SU-DHL-6 (cell line): ENCODE results near the gene SMURF2.

Experiments
- EZH2phosphoT487 ChIP-seq: fragments of 200-600 bp; sonication (generic), shearing (Covaris generic); conservative IDR thresholded peaks from 2 replicates; pipeline ENCODE4 v1.6.1; 2018; ENCODE audit warnings: mild to moderate bottlenecking, antibody characterized with exemption, low read length, moderate library complexity, mixed read lengths
- TF ChIP-seq, protein P1 (sequence below): fragments of 200-600 bp; sonication (generic); IDR thresholded peaks from one replicate; pipeline ENCODE4 v1.5.1; 2017; ENCODE audit warnings: antibody characterized with exemption, mild to moderate bottlenecking, low read length, moderate library complexity; ENCODE audit not compliant: insufficient read depth, poor library complexity, severe bottlenecking

DNA sequence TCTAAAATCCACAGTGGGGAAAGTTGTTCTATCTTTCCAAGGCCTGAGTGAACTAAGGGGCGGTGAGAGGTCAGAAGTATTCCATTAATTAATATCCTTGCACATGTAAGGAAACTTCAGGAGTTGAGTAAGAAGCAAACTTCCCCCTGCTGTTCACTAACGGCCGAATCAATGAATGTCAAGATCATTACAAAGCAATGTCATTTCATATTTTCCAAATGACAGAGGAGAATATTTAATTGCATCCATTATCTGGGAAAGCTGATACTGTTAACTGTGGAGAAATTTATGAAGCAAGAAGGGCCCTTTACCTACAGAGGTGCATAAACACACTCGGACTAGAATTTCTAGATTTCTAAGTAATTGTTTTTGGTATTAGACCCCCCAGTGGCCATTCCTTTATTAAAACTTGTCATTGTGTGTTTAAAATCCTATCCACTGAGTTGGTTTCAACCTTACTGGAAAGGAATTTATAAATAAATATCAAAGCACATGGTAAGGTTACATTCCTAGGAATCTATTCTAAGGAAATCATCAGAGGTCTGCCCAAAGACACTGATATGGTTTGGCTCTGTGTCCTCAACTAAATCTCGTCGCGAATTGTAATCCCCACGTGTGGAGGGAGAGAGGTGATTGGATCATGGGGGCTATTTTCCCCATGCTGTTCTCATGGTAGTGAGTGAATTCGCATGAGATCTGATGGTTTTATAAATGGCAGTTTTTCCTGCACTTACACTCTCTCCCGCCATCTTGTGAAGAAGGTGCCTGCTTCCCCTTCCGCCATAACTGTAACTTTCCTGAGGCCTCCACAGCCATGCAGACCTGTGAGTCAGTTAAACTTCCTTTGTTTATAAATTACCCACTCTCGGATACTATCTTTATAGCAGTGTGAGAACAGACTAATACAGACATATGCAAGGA lies 20.4 kb upstream of the SMURF2 start:
- TF ChIP-seq, protein P1, sequence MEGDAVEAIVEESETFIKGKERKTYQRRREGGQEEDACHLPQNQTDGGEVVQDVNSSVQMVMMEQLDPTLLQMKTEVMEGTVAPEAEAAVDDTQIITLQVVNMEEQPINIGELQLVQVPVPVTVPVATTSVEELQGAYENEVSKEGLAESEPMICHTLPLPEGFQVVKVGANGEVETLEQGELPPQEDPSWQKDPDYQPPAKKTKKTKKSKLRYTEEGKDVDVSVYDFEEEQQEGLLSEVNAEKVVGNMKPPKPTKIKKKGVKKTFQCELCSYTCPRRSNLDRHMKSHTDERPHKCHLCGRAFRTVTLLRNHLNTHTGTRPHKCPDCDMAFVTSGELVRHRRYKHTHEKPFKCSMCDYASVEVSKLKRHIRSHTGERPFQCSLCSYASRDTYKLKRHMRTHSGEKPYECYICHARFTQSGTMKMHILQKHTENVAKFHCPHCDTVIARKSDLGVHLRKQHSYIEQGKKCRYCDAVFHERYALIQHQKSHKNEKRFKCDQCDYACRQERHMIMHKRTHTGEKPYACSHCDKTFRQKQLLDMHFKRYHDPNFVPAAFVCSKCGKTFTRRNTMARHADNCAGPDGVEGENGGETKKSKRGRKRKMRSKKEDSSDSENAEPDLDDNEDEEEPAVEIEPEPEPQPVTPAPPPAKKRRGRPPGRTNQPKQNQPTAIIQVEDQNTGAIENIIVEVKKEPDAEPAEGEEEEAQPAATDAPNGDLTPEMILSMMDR, result no peak
- no peak for TF ChIP-seq EZH2phosphoT487
